Testis (tissue), 3 donors: ENCODE measurements around the gene CTDP1. TPM values are rescaled to one million over a fixed set of nuclear protein-coding genes. Genes with fewer than 3 reads are reported as not detected.

Experiments
- DNase-seq: peaks from one replicate; pipeline ENCODE4 v3.0.0-alpha.2; 2019
- H3K27ac ChIP-seq, 2 donors: fragments of 200-600 bp; sonication (generic); one replicate each; pipeline ENCODE4 v1.5.1; 2019
- H3K27me3 ChIP-seq: fragments of 200-600 bp; sonication (generic); one replicate; pipeline ENCODE4 v1.5.1; 2019
- H3K36me3 ChIP-seq: fragments of 200-600 bp; sonication (generic); one replicate; pipeline ENCODE4 v1.5.1; 2017; ENCODE audit warnings: low read depth; ENCODE audit errors: missing control alignments
- H3K4me1 ChIP-seq: fragments of 200-600 bp; sonication (generic); one replicate; pipeline ENCODE4 v1.5.1; 2019
- H3K4me3 ChIP-seq, 2 donors: fragments of 200-600 bp; sonication (generic); one replicate each; pipeline ENCODE4 v1.5.1; 2017 to 2019
- H3K9me3 ChIP-seq: fragments of 200-600 bp; sonication (generic); one replicate; pipeline ENCODE4 v1.5.1; 2017
- CTCF ChIP-seq, 3 experiments: fragments of 450-650 bp in 2 of 3; fragments of 200-600 bp in 1 of 3; sonication (generic) in 1 of 3; IDR thresholded peaks; one replicate each; pipeline ENCODE4 v1.5.1; 2016 to 2019; ENCODE audit warnings: antibody characterized with exemption in 3 of 3, mild to moderate bottlenecking in 2 of 3, moderate library complexity in 1 of 3
- POLR2A ChIP-seq: fragments of 450-650 bp; IDR thresholded peaks from one replicate; pipeline ENCODE4 v1.6.1; 2017; ENCODE audit warnings: antibody characterized with exemption, mild to moderate bottlenecking, moderate library complexity
- WGBS, 2 donors: methylation state at CpG; one replicate each; pipeline ENCODE4 v1.1.5; 2018; 5-methylcytosine and 5-hydroxymethylcytosine counted together
- intact Hi-C: fragments of 100-400 bp; cut with DNase I; formaldehyde crosslinking; loops from one replicate; pipeline ENCODE4 v1.15.1; 2023; ENCODE audit warnings: low total_unique reads
- polyA plus RNA-seq: library from polyadenylated mRNA; stranded (reverse); fragments of 350-450 nt; fragmentation: Illumina TruSeq; extraction: RNeasy Lipid Tissue Mini Kit (QIAGEN cat#74804); gene quantifications from one replicate; pipeline ENCODE4 v1.2.3, GENCODE V29; 2014; ENCODE audit warnings: low read depth, low replicate concordance; ENCODE audit not compliant: insufficient read depth
- total RNA-seq, 2 donors: library from RNA; depleted of rRNA; stranded (reverse); fragments of >200 nt; gene quantifications; one replicate each; pipeline ENCODE4 v1.2.3, GENCODE V29; 2016

Gene CTDP1
- total and polyA plus RNA-seq, 3 donors from 2014 or later: 41.0 to 51.0 (median 47.2) TPM

GRCh38 chr18:79733986-79734770 lies 54.6 kb downstream of the CTDP1 start:
- Histone ChIP-seq H3K27me3 (no peaks in the 10 kb centered on the region), H3K36me3 (no peaks in the 10 kb centered on the region), H3K4me1 (no peaks in the 10 kb centered on the region), H3K9me3 (no peaks in the 10 kb centered on the region), H3K27ac (no peak overlapping the region), H3K4me3 (no peak overlapping the region)
- intact Hi-C loops: no loop called here
- no peak for TF ChIP-seq POLR2A
- no peak for TF ChIP-seq CTCF (IDR thresholded peaks at IDR 0.05)
- 87 to 93% methylated on average over 33 of the region's 33 CpGs for WGBS, 2 donors
- no peak for DNase-seq

- Histone ChIP-seq H3K9me3 (no peaks in the 10 kb centered on the region), H3K27me3 (no peaks in the 10 kb centered on the region), H3K27ac (no peak overlapping the region), H3K4me1 (no peaks in the 10 kb centered on the region), H3K36me3 (no peaks in the 10 kb centered on the region), H3K4me3 (no peak overlapping the region)
- DNase-seq: no peak
- WGBS, 2 donors: 95% methylated on average over 62 to 63 of the region's 63 CpGs
- TF ChIP-seq POLR2A (no peak), CTCF (IDR thresholded peaks at IDR 0.05) (no peak)
- intact Hi-C loops: no loop called here
Measured at GRCh38 chr18:79735071-79735980, 55.7 kb downstream of the CTDP1 start.

- H3K4me1 ChIP-seq: no peaks in the 10 kb centered on the region
- H3K27ac ChIP-seq: no peak overlapping the region
- H3K27me3 ChIP-seq: no peaks in the 10 kb centered on the region
- 95% methylated on average over 25 of the region's 25 CpGs for WGBS, 2 donors
- no peaks in the 10 kb centered on the region for H3K9me3 ChIP-seq
- TF ChIP-seq POLR2A: no peak
- TF ChIP-seq CTCF (IDR thresholded peaks at IDR 0.05): no peak
- no peaks in the 10 kb centered on the region for H3K36me3 ChIP-seq
- no peak overlapping the region for H3K4me3 ChIP-seq
- no peak for DNase-seq
- intact Hi-C loops: no loop called here
Measured at GRCh38 chr18:79736230-79736629, 56.6 kb downstream of the CTDP1 start.

GRCh38 chr18:79736846-79737245 lies 57.2 kb downstream of the CTDP1 start:
- DNase-seq: no peak
- Histone ChIP-seq H3K27me3 (no peaks in the 10 kb centered on the region), H3K36me3 (no peaks in the 10 kb centered on the region), H3K9me3 (no peaks in the 10 kb centered on the region), H3K27ac (no peak overlapping the region), H3K4me3 (no peak overlapping the region), H3K4me1 (no peaks in the 10 kb centered on the region)
- intact Hi-C loops: no loop called here
- WGBS, 2 donors: 93% methylated on average over 24 of the region's 24 CpGs
- TF ChIP-seq POLR2A (no peak), CTCF (IDR thresholded peaks at IDR 0.05) (no peak)
